Measurements from ENCODE around the gene SPEM1. TPM values are rescaled to one million over a fixed set of nuclear protein-coding genes. Genes with fewer than 3 reads are reported as not detected.

SPEM1 gene
- total and polyA plus RNA-seq, 2 of the 13 experiments (the other 11 are each of a cell fraction or from before 2014, with no cell fraction given): not detected

- peak; percentile 12 for TF ChIP-seq HNRNPK (IDR thresholded peaks at IDR 0.05; ENCODE audit: low read depth, low read length, poor library complexity, severe bottlenecking)
- 0 out of 2 replicates have a peak, but pooled peaks have one; percentile 29 for TF ChIP-seq HINFP (CRISPR knock-in tag; IDR thresholded peaks at IDR 0.05; ENCODE audit: low read depth)
- no peak for TF ChIP-seq ZBTB49 (CRISPR knock-in tag; IDR thresholded peaks at IDR 0.05; ENCODE audit: borderline replicate concordance)
- TF ChIP-seq ARID4A (CRISPR knock-in tag; IDR thresholded peaks at IDR 0.05; ENCODE audit: borderline replicate concordance): no peak
- no peak for TF ChIP-seq NFATC3 (CRISPR knock-in tag; IDR thresholded peaks at IDR 0.05)
- no peak for TF ChIP-seq HNRNPUL1 (IDR thresholded peaks at IDR 0.05; ENCODE audit: low read depth, low read length)
- TF ChIP-seq MTA1 (CRISPR knock-in tag; IDR thresholded peaks at IDR 0.05; ENCODE audit: borderline replicate concordance): peak; percentile 14; the same call in 1 of the 2 replicates
- no peak for TF ChIP-seq ATAD3A (CRISPR knock-in tag; IDR thresholded peaks at IDR 0.05)
- TF ChIP-seq SMAD3 (CRISPR knock-in tag; IDR thresholded peaks at IDR 0.05): no peak
- TF ChIP-seq RXRA (CRISPR knock-in tag; IDR thresholded peaks at IDR 0.05): peak; percentile 25; the same call in 1 of the 2 replicates
- 0 out of 2 replicates have a peak, but pooled peaks have one; percentile 16 for TF ChIP-seq PITX1 (CRISPR knock-in tag; IDR thresholded peaks at IDR 0.05)
- peak; percentile 70; the same call in 1 of the 2 replicates for TF ChIP-seq HES4 (CRISPR knock-in tag; IDR thresholded peaks at IDR 0.05; ENCODE audit: borderline replicate concordance)
- TF ChIP-seq SKIL (CRISPR knock-in tag; IDR thresholded peaks at IDR 0.05; ENCODE audit: borderline replicate concordance): no peak
- TF ChIP-seq GTF2F1 (IDR thresholded peaks at IDR 0.05; ENCODE audit: low read length): no peak
- TF ChIP-seq GATA4 (IDR thresholded peaks at IDR 0.05; ENCODE audit: borderline replicate concordance, low read depth): 0 out of 2 replicates have a peak, but pooled peaks have one; percentile 4
- TF ChIP-seq ZNF205 (CRISPR knock-in tag; IDR thresholded peaks at IDR 0.05): no peak
Measured at GRCh38 chr17:7404737-7405349, 15.3 kb upstream of the SPEM1 start (continued).
